ENCODE results near the gene RFTN1. TPM values are rescaled to one million over a fixed set of nuclear protein-coding genes. Genes with fewer than 3 reads are reported as not detected.

RFTN1 gene
- total and polyA plus RNA-seq, 2 of the 8 experiments (the other 6 are each of a cell fraction or from before 2014, with no cell fraction given), result 4.6 to 6.7 TPM

GRCh38 chr3:16315623-16316022 is 197.9 kb downstream of the RFTN1 start:
- Histone ChIP-seq H3K4me2 (ENCODE audit: insufficient read depth in 1 of 2, low read depth in 2 of 2, low read length in 2 of 2) (no peak overlapping the region), H2BK20ac (ENCODE audit: low read length) (no peak overlapping the region), H3K4ac (replicated peaks; ENCODE audit: insufficient read length, low read depth, low read length) (no peak overlapping the region), H3K23me2 (ENCODE audit: low read depth, low read length) (no peaks in the 10 kb centered on the region), H4K8ac (ENCODE audit: extremely low read depth, insufficient read depth, low read length) (no peak overlapping the region), H3K9ac (replicated peaks in 1 of 4; ENCODE audit: extremely low read depth in 1 of 4, low read depth in 3 of 4, low read length in 3 of 4) (no peak overlapping the region), H2BK120ac (replicated peaks; ENCODE audit: low read depth, low read length) (no peak overlapping the region), H2BK12ac (ENCODE audit: low read depth, low read length) (no peak overlapping the region), H3K4me3 (ENCODE audit: extremely low read depth in 1 of 4, insufficient read depth in 2 of 4, low read depth in 3 of 4, low read length in 4 of 4) (no peak overlapping the region), H4K20me1 (replicated peaks in 1 of 2; ENCODE audit: control insufficient read depth in 1 of 2, insufficient read depth in 2 of 2, low read length in 2 of 2) (no peaks in the 10 kb centered on the region), H2AFZ (ENCODE audit: low read length) (no peak overlapping the region), H3K23ac (ENCODE audit: insufficient read length) (no peak overlapping the region), H3K18ac (ENCODE audit: extremely low read depth, low read length) (no peak overlapping the region), H4K91ac (replicated peaks; ENCODE audit: insufficient read length, low read length) (no peak overlapping the region), H3K79me2 (ENCODE audit: control insufficient read depth in 1 of 2, insufficient read depth in 2 of 2, low read length in 2 of 2) (no peaks in the 10 kb centered on the region), H2BK5ac (ENCODE audit: low read depth, low read length) (no peak overlapping the region), H3K36me3 (ENCODE audit: control insufficient read depth in 2 of 4, insufficient read depth in 4 of 4, low read length in 3 of 4) (peaks cover 0 to 8% (median 2%) of the 10 kb centered on the region in 4 experiments; a peak in 3 of 8 replicates), H2AK5ac (ENCODE audit: low read depth, low read length) (no peak overlapping the region), H3K9me3 (ENCODE audit: insufficient read depth in 2 of 2, low read depth in 1 of 2, low read length in 1 of 2) (no peaks in the 10 kb centered on the region), H3K4me1 (replicated peaks in 1 of 4; ENCODE audit: control insufficient read depth in 3 of 4, insufficient read depth in 4 of 4, low read length in 3 of 4) (no peaks in the 10 kb centered on the region), H3K27me3 (replicated peaks in 1 of 4; ENCODE audit: control insufficient read depth in 3 of 4, extremely low read depth in 1 of 4, insufficient read depth in 3 of 4, low read length in 3 of 4) (no peaks in the 10 kb centered on the region), H3K79me1 (ENCODE audit: low read depth, low read length) (0 out of 2 replicates have a peak, but pooled peaks cover 2% of the 10 kb centered on the region), H4K5ac (ENCODE audit: insufficient read length, low read depth, low read length) (no peak overlapping the region), H3K27ac (ENCODE audit: low read depth, low read length) (no peak overlapping the region), H3K56ac (replicated peaks; ENCODE audit: insufficient read length, low read depth, low read length) (no peak overlapping the region), H3K14ac (ENCODE audit: insufficient read length) (no peak overlapping the region), H2BK15ac (ENCODE audit: low read length) (no peak overlapping the region)
- CTCF ChIA-PET (ENCODE audit: partially characterized antibody), result interaction anchor here (1.3 to 2.0 kb wide), 2 partner anchors 13 to 32 kb away, joined by 4 to 5 read pairs; no protein-coding TSS in a partner anchor
- POLR2A ChIA-PET (ENCODE audit: partially characterized antibody), result interaction anchor here (1.2 kb wide), 1 partner anchor 8 kb away, joined by 5 read pairs; no protein-coding TSS in a partner anchor
- FAIRE-seq, result no peak
- no peak for DNase-seq (ENCODE audit: low read depth in 1 of 2, low spot score in 2 of 2)
- TF ChIP-seq SIN3A (conservative IDR thresholded peaks at IDR 0.05 in 1 of 2, IDR thresholded peaks at IDR 0.05 in 1 of 2; ENCODE audit: low read depth in 1 of 2, low read length in 2 of 2) (no peak), SIRT6 (IDR thresholded peaks at IDR 0.05; ENCODE audit: low read length) (no peak), TCF12 (IDR thresholded peaks at IDR 0.05; ENCODE audit: low read depth, low read length) (no peak), CTBP2 (IDR thresholded peaks at IDR 0.05; ENCODE audit: borderline replicate concordance, insufficient read depth, insufficient read length, low read length) (no peak), USF2 (IDR thresholded peaks at IDR 0.05; ENCODE audit: low read length) (no peak), CBX8 (IDR thresholded peaks at IDR 0.05; ENCODE audit: borderline replicate concordance, low read depth, low read length) (no peak), NRF1 (IDR thresholded peaks at IDR 0.05; ENCODE audit: low read depth, low read length) (no peak), SIX5 (IDR thresholded peaks at IDR 0.05; ENCODE audit: low read depth, low read length) (no peak), CEBPB (IDR thresholded peaks at IDR 0.05; ENCODE audit: low read depth, low read length) (no peak), SP1 (IDR thresholded peaks at IDR 0.05; ENCODE audit: low read depth, low read length) (no peak), SUZ12 (IDR thresholded peaks at IDR 0.05; ENCODE audit: low read length) (no peak), ZNF274 (IDR thresholded peaks at IDR 0.05; ENCODE audit: borderline replicate concordance, extremely low read depth, low read length) (no peak)
- 91% methylated on average over 7 of the region's 7 CpGs; no CpG with 5 or more reads in 1 of the 2 experiments for WGBS, 2 experiments (ENCODE audit: extremely low coverage in 1 of 2, insufficient coverage in 1 of 2, insufficient read length in 1 of 2, insufficient replicate concordance in 2 of 2, low coverage in 1 of 2, low lambda C conversion rate in 2 of 2, missing lambda C conversion rate in 1 of 2)

All from H1 (cell line).